CD4-positive, alpha-beta T cell treated with Interleukin-6 for 4 hours (primary cell): Measurements from ENCODE around the gene GRSF1.
"Not testable (repeated sequence)": the region's sequence is repeated elsewhere in the genome, so short reads cannot be mapped to it uniquely, and the experiment has no call there.

ENCODE experiments used
- DNase-seq: peaks from one replicate; pipeline ENCODE4 v3.0.0-alpha.2; 2020; ENCODE audit warnings: mixed read lengths

The GRSF1 gene

GRCh38 chr4:70839589-70840093 is at the start of gene GRSF1:
TSS of gene GRSF1 (minus strand) at chr4:70839890. CDS start at chr4:70839827, 63 bp downstream.
- DNase-seq, result peak; percentile 95

GRCh38 chr4:70885174-70885573 is 45.5 kb upstream of the GRSF1 start:
- DNase-seq, result no peak

- no peak for DNase-seq
These were observed 41.0 kb upstream of the GRSF1 start for GRCh38 chr4:70880739-70881138.

GRCh38 chr4:70877556-70877955 is 37.9 kb upstream of the GRSF1 start:
- DNase-seq, result no peak

GRCh38 chr4:70874268-70875156 is 34.8 kb upstream of the GRSF1 start:
- no peak for DNase-seq

GRCh38 chr4:70873216-70873615 is 33.5 kb upstream of the GRSF1 start:
- DNase-seq, result no peak

- DNase-seq, result no peak
These were observed 29.1 kb upstream of the GRSF1 start for GRCh38 chr4:70868778-70869177.

- DNase-seq, result no peak
These were observed 23.6 kb upstream of the GRSF1 start for GRCh38 chr4:70863099-70863790.

- no peak for DNase-seq
These were observed 19.4 kb upstream of the GRSF1 start for GRCh38 chr4:70859066-70859465.

- no peak for DNase-seq
These were observed 18.8 kb upstream of the GRSF1 start for GRCh38 chr4:70858454-70858853.

GRCh38 chr4:70855464-70855863 is 15.8 kb upstream of the GRSF1 start:
- no peak for DNase-seq

GRCh38 chr4:70849291-70849690 is 9.6 kb upstream of the GRSF1 start:
- DNase-seq, result no peak

GRCh38 chr4:70844180-70844579 is 4.5 kb upstream of the GRSF1 start:
- peak; percentile 14 for DNase-seq

GRCh38 chr4:70842761-70843435 is 3.2 kb upstream of the GRSF1 start:
- DNase-seq, result no peak

GRCh38 chr4:70841951-70842350 is 2.3 kb upstream of the GRSF1 start:
- no peak for DNase-seq

GRCh38 chr4:70841211-70841610 is 1.5 kb upstream of the GRSF1 start:
- no peak for DNase-seq

- not testable (repeated sequence) for DNase-seq
These were observed 941 bp upstream of the GRSF1 start for GRCh38 chr4:70840631-70841030.

- peak; percentile 68 for DNase-seq
These were observed 447 bp upstream of the GRSF1 start for GRCh38 chr4:70840137-70840536.

GRCh38 chr4:70838666-70839588 is 763 bp downstream of the GRSF1 start:
- DNase-seq, result peak; percentile 67

- DNase-seq, result no peak
These were observed 1.5 kb downstream of the GRSF1 start for GRCh38 chr4:70838204-70838603.

GRCh38 chr4:70836081-70836480 is 3.6 kb downstream of the GRSF1 start:
- no peak for DNase-seq

GRCh38 chr4:70833675-70834074 is 6.0 kb downstream of the GRSF1 start:
- DNase-seq, result no peak
